WTC11 (cell line): Measurements from ENCODE around the gene SMARCA4. TPM values are rescaled to one million over a fixed set of nuclear protein-coding genes. Genes with fewer than 3 reads are reported as not detected.

ENCODE experiments used
- ATAC-seq: fragments of 200-7000 bp; cut with Tn5 transposase; 2 replicates; pipeline ENCODE4 v1.10.0; 2021; ENCODE audit warnings: mild to moderate bottlenecking, moderate library complexity
- CTCF ChIA-PET: fragments of 300-600 bp; sonication (Branson Sonifier 250); formaldehyde crosslinking; loops from one replicate; lab custom pipeline; 2021; ENCODE audit warnings: antibody characterized with exemption; lab: Charles Lee
- POLR2A ChIA-PET: fragments of 350-600 bp; sonication (Branson Sonifier 250); formaldehyde crosslinking; loops from one replicate; lab custom pipeline; 2021; ENCODE audit warnings: antibody characterized with exemption; lab: Charles Lee
- DNase-seq: peaks from one replicate; pipeline ENCODE4 v3.0.0; 2021; ENCODE audit warnings: low spot score
- H3K27ac Mint-ChIP-seq: 2 replicates; pipeline ENCODE4 v1.8.0; 2021; ENCODE audit warnings: mixed read lengths
- H3K27me3 Mint-ChIP-seq: 2 replicates; pipeline ENCODE4 v1.8.0; 2021; ENCODE audit warnings: low read depth, mild to moderate bottlenecking, moderate library complexity, mixed read lengths
- H3K36me3 Mint-ChIP-seq: 2 replicates; pipeline ENCODE4 v1.8.0; 2021; ENCODE audit warnings: mixed read lengths
- H3K4me1 Mint-ChIP-seq: 2 replicates; pipeline ENCODE4 v1.8.0; 2022; ENCODE audit warnings: mixed read lengths
- H3K4me3 Mint-ChIP-seq: 2 replicates; pipeline ENCODE4 v1.8.0; 2021; ENCODE audit warnings: mild to moderate bottlenecking, moderate library complexity, mixed read lengths
- H3K9me3 Mint-ChIP-seq: 2 replicates; pipeline ENCODE4 v1.8.0; 2021; ENCODE audit warnings: mixed read lengths
- AR ChIP-seq: fragments of 250-450 bp; sonication (Bioruptor Pico); IDR thresholded peaks from 2 replicates; pipeline ENCODE4 v1.9.0; 2021; ENCODE audit warnings: mild to moderate bottlenecking
- ATF1 ChIP-seq: sonication (generic); formaldehyde crosslinking; IDR thresholded peaks from 2 replicates; pipeline ENCODE4 v1.8.1; 2023; ENCODE audit warnings: mild to moderate bottlenecking, moderate library complexity, missing genetic modification reagents
- ATF3 ChIP-seq: sonication (generic); formaldehyde crosslinking; conservative IDR thresholded peaks from 2 replicates; pipeline ENCODE4 v1.8.1; 2022; ENCODE audit warnings: mild to moderate bottlenecking, missing genetic modification reagents
- ETV6 ChIP-seq: sonication (generic); formaldehyde crosslinking; IDR thresholded peaks from 2 replicates; pipeline ENCODE4 v1.8.1; 2022; ENCODE audit warnings: mild to moderate bottlenecking, missing genetic modification reagents
- FOXJ3 ChIP-seq: sonication (generic); formaldehyde crosslinking; IDR thresholded peaks from 2 replicates; pipeline ENCODE4 v1.9.0; 2021; ENCODE audit warnings: missing genetic modification reagents, mild to moderate bottlenecking, borderline replicate concordance
- JUN ChIP-seq: sonication (generic); formaldehyde crosslinking; IDR thresholded peaks from 2 replicates; pipeline ENCODE4 v1.8.0; 2023; ENCODE audit warnings: mild to moderate bottlenecking, missing genetic modification reagents
- MXD4 ChIP-seq: fragments of 250-450 bp; sonication (Bioruptor Pico); IDR thresholded peaks from 2 replicates; pipeline ENCODE4 v1.8.0; 2021; ENCODE audit warnings: mild to moderate bottlenecking, moderate library complexity, borderline replicate concordance
- NR1H2 ChIP-seq: sonication (generic); formaldehyde crosslinking; IDR thresholded peaks from 2 replicates; pipeline ENCODE4 v1.9.0; 2021; ENCODE audit warnings: mild to moderate bottlenecking, moderate library complexity, missing genetic modification reagents
- PRDM15 ChIP-seq: sonication (generic); formaldehyde crosslinking; IDR thresholded peaks from 2 replicates; pipeline ENCODE4 v1.8.0; 2022; ENCODE audit warnings: missing genetic modification reagents
- PRRX2 ChIP-seq: fragments of 250-450 bp; sonication (Bioruptor Pico); IDR thresholded peaks from 2 replicates; pipeline ENCODE4 v1.8.0; 2021; ENCODE audit warnings: mild to moderate bottlenecking
- RELA ChIP-seq: sonication (generic); formaldehyde crosslinking; IDR thresholded peaks from 2 replicates; pipeline ENCODE4 v1.8.1; 2022; ENCODE audit warnings: missing genetic modification reagents, mild to moderate bottlenecking, borderline replicate concordance
- SMAD3 ChIP-seq: sonication (generic); formaldehyde crosslinking; IDR thresholded peaks from 2 replicates; pipeline ENCODE4 v1.8.0; 2022; ENCODE audit warnings: missing genetic modification reagents, mild to moderate bottlenecking, borderline replicate concordance
- TP53 ChIP-seq: sonication (generic); formaldehyde crosslinking; IDR thresholded peaks from 2 replicates; pipeline ENCODE4 v1.8.1; 2023; ENCODE audit warnings: mild to moderate bottlenecking, missing genetic modification reagents
- ZNF425 ChIP-seq: fragments of 250-450 bp; sonication (Bioruptor Pico); conservative IDR thresholded peaks from 2 replicates; pipeline ENCODE4 v1.9.0; 2021; ENCODE audit warnings: mild to moderate bottlenecking
- total RNA-seq: library from RNA; stranded (reverse); gene quantifications from 3 replicates; pipeline ENCODE4 v1.2.3, GENCODE V29; 2021
- TF ChIP-seq, protein P1 (sequence below): fragments of 250-450 bp; sonication (Bioruptor Pico); IDR thresholded peaks from 2 replicates; pipeline ENCODE4 v1.8.0; 2021; ENCODE audit warnings: mild to moderate bottlenecking
- TF ChIP-seq, protein P2 (sequence below): fragments of 250-450 bp; sonication (Bioruptor Pico); IDR thresholded peaks from 2 replicates; pipeline ENCODE4 v2.1.2; 2022; ENCODE audit warnings: mild to moderate bottlenecking, moderate library complexity

SMARCA4 gene
- total RNA-seq, 1 experiment from 2014 or later, result 295 TPM

DNA sequence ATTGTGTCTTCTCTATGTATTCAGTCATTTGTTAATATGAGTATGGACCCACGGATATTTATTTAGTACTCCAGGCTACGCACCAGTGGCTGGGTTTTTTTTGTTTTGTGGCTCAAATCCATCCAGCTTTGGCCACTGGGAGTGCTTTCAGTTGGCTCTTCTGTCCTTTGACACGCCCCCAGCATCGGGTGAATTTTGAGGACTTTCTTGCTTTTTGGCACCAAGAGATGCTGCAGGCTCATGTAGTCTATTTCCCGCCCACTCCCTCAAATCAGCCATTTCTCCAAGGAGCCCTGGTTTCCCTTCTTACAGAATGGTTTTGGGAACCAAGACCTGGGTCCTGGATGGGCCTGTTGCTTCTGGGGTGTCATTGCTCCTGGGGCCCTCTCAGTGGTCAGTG lies 55.8 kb downstream of the SMARCA4 start (continued):
- TF ChIP-seq PRDM15 (CRISPR knock-in tag) (no peak), PRRX2 (CRISPR knock-in tag) (no peak), RELA (CRISPR knock-in tag) (no peak), MXD4 (no peak), JUN (CRISPR knock-in tag) (no peak)
- TF ChIP-seq, protein P1, sequence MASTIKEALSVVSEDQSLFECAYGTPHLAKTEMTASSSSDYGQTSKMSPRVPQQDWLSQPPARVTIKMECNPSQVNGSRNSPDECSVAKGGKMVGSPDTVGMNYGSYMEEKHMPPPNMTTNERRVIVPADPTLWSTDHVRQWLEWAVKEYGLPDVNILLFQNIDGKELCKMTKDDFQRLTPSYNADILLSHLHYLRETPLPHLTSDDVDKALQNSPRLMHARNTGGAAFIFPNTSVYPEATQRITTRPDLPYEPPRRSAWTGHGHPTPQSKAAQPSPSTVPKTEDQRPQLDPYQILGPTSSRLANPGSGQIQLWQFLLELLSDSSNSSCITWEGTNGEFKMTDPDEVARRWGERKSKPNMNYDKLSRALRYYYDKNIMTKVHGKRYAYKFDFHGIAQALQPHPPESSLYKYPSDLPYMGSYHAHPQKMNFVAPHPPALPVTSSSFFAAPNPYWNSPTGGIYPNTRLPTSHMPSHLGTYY (CRISPR knock-in tag), result no peak
- TF ChIP-seq, protein P2, sequence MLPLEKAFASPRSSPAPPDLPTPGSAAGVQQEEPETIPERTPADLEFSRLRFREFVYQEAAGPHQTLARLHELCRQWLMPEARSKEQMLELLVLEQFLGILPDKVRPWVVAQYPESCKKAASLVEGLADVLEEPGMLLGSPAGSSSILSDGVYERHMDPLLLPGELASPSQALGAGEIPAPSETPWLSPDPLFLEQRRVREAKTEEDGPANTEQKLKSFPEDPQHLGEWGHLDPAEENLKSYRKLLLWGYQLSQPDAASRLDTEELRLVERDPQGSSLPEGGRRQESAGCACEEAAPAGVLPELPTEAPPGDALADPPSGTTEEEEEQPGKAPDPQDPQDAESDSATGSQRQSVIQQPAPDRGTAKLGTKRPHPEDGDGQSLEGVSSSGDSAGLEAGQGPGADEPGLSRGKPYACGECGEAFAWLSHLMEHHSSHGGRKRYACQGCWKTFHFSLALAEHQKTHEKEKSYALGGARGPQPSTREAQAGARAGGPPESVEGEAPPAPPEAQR (CRISPR knock-in tag), result no peak
- TF ChIP-seq, all 79 proteins: peak for 0

GRCh38 chr19:11017275-11018035 lies 56.6 kb downstream of the SMARCA4 start:
- Mint-ChIP-seq H3K4me1 (no peaks in the 10 kb centered on the region), H3K36me3 (peaks cover 89% of the 10 kb centered on the region), H3K9me3 (no peaks in the 10 kb centered on the region), H3K27me3 (no peaks in the 10 kb centered on the region), H3K4me3 (no peak overlapping the region), H3K27ac (no peak overlapping the region)
- no peak for TF ChIP-seq ATF1 (CRISPR knock-in tag)
- no peak for TF ChIP-seq ETV6 (CRISPR knock-in tag)
- TF ChIP-seq FOXJ3 (CRISPR knock-in tag), result no peak
- TF ChIP-seq NR1H2 (CRISPR knock-in tag), result no peak
- DNase-seq (no peak), ATAC-seq (no peak)
- ChIA-PET POLR2A (no interaction called here), CTCF (interaction anchor here (1.6 to 1.8 kb wide), 2 partner anchors 18 to 109 kb away, joined by 4 to 5 read pairs; no protein-coding TSS in a partner anchor)

- no peak overlapping the region for H3K4me3 Mint-ChIP-seq
- POLR2A ChIA-PET, result no interaction called here
- CTCF ChIA-PET, result interaction anchor here (1.6 kb wide), 1 partner anchor 108 kb away, joined by 4 read pairs; no protein-coding TSS in a partner anchor
- ATAC-seq, result no peak
- DNase-seq, result no peak
- TF ChIP-seq ZNF425 (CRISPR knock-in tag) (no peak), SMAD3 (CRISPR knock-in tag) (no peak), TP53 (CRISPR knock-in tag) (no peak), ATF3 (CRISPR knock-in tag) (no peak), AR (CRISPR knock-in tag) (no peak)
- TF ChIP-seq, all 79 proteins: peak for 0
- H3K36me3 Mint-ChIP-seq, result peaks cover 86% of the 10 kb centered on the region
- no peaks in the 10 kb centered on the region for H3K9me3 Mint-ChIP-seq
- 0 out of 2 replicates have a peak overlapping the region, but pooled peaks have one; percentile 44 for H3K27ac Mint-ChIP-seq
- no peaks in the 10 kb centered on the region for H3K4me1 Mint-ChIP-seq
- no peaks in the 10 kb centered on the region for H3K27me3 Mint-ChIP-seq
These were observed 57.3 kb downstream of the SMARCA4 start for GRCh38 chr19:11018179-11018578.
